AG08396 (cell line): ENCODE data around the gene LYPD3.
A peak's percentile ranks its signal among the peaks of the same experiment; 100 is the strongest.
"Not testable (repeated sequence)": the region's sequence is repeated elsewhere in the genome, so short reads cannot be mapped to it uniquely, and the experiment has no call there.

Experiments
- DNase-seq: peaks from one replicate; pipeline ENCODE4 v3.0.0; 2012; ENCODE audit warnings: low spot score, mixed read lengths

The LYPD3 gene

DNA sequence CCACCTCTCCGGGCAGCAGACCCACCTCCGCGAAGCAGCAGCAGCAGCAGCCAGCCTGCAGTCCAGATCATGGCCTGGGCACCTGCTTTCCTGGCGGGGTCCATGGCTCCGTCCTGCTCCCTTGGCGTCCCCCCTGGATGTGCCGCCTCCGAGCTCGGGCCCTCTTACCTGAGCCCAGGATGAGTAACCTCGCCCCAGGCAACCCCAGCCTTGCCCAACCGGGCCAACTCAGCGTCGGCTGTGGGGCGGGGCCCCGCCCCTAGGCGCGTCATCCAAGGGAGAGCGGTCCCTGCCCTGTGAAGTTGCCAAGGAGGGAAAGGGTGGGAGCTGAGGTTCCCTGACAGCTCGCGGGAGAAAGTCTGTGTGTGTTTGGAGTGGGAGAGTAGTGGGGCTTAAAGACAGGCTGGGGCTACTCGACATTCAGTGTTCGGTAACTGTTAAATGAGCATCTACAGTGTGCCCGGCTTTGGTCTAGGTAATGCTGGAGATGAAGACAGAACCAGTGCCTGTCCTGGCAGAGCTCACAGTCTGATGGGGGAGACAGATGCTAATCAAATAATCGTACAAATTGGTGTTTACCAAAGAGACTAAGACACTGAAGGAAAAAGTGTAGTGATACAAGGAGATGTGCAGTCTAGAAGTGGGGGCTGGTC, at the start of gene LYPD3:
LYPD3 (minus strand) TSS at position 141 of the 653 bp plus-strand sequence; CDS start at position 104, 37 bp downstream.
- peak; percentile 41 for DNase-seq

GRCh38 chr19:43512399-43512798, 47.0 kb upstream of the LYPD3 start:
- not testable (repeated sequence) for DNase-seq

DNA sequence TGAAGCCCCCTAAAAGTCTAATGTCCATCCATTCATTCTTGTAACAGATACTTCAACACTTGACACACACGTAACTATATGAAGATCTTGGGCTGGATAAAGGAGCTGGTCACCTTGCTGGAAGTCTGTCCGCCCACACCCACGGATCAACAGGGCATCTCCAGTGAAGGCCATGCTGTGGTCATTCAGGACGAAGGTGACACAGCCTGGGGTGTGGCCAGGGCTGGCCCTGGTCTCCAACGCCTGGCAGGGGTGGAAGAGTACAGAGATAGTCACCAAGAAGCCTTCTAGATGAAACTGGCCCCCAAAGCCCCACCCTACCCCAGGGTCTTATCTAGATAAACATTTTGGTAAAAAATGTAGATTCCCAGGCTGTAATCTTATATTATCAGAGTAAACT, 45.9 kb upstream of the LYPD3 start:
- no peak for DNase-seq

DNA sequence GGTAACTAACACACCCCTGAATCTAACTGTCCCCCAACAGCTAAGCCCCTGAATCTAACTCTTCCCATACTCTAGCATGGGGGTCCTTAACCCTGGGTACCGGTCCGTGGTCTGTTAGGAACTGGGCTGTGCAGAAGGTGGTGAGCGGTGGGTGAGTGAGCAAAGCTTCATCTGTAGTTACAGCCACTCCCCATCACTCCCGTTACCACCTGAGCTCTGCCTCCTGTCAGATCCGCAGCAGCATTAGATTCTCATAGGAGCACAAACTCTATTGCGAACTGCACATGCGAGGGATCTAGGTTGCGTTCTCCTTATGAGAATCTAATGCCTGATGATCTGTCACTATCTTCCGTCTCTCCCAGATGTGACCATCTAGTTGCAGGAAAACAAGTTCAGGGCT, 45.3 kb upstream of the LYPD3 start:
- DNase-seq, result no peak

- no peak for DNase-seq
Observed at GRCh38 chr19:43507880-43508279, 42.5 kb upstream of the LYPD3 start.

- DNase-seq, result no peak
Observed at GRCh38 chr19:43506629-43507028, 41.2 kb upstream of the LYPD3 start.

GRCh38 chr19:43505941-43506340, 40.5 kb upstream of the LYPD3 start:
- no peak for DNase-seq

DNA sequence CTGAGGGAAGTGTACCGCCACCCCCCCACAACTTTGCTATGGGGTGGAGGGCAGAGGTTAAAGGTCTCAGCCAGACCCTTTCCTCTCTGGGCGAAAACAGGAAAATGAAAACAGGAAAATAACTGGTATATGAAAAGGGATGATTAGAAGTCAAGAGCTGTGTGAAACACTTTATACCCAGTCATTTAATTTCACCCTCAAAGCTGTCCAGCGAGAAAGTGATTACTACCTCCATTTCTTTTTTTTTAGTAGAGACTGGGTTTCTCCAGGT, 39.7 kb upstream of the LYPD3 start:
- DNase-seq, result no peak

DNA sequence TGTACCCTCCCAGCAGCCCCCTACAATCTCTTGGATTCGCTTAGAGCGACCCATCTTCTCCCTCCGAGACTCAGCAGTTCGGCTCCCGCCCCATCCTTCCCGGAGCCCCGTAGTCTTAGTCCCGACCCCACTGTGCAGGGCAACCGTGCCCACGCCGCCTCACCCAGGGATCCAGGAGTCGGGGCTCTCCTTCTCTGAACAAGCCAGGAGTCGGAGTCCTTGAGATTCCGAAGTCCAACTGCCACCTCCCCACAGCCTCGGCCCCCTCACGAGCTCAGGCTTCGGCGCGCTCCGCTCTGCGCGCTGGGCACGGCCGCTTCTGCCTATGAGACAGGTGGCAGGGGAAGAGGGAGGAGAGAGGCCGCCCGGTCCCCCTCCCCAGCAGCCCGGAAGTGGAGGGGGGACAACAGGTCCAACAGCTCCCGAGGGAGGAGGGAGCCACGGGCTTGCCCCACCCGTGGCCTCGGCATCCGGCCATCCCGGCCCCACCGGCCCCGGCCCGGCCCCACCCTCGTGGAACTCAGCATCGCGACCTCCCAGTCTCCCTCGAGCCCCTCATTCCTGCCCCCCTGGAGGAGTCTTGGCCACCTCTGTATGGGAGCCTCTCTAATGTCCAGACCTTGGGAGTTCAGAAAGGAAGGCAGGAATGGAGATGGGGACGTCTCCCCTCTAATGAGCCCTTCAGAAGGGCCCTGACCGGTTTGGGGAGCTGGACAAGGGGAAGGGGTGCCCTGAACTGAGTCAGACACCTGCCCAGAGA, 39.2 kb upstream of the LYPD3 start, which contains the start of gene PHLDB3:
PHLDB3 (minus strand) TSS at position 321 of the 760 bp plus-strand sequence. CDS start 628 bp downstream, outside the sequence.
- no peak for DNase-seq

- peak; percentile 99 for DNase-seq
Observed at GRCh38 chr19:43503501-43504425, 38.4 kb upstream of the LYPD3 start.

DNA sequence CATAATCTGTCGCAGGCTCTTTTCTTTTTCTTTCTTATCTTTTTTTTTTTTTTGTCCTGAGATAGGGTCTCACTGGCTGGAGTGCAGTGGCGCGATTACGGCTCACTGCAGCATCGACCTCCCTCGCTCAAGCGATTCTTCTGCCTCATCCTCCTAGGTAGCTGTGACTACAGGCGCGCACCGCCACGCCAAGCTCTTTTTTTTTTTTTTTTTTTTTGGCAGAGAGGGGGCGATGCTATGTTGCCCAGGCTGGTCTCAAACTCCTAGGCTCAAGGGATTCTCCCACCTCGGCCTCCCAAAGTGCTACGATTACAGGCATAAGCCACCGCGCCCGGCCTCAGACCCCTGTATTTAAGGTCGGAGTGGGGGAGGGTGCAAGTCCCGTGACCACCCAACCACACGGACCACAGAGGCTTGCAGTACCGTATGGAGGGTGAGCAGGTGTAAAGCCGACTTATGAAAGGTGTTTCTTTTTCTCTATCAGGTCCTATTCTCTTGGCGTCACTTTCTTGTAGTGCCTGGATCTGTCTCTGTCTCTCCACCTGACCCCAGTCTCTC, 37.1 kb upstream of the LYPD3 start:
- no peak for DNase-seq

- no peak for DNase-seq
Observed at GRCh38 chr19:43501661-43502418, 36.4 kb upstream of the LYPD3 start.

DNA sequence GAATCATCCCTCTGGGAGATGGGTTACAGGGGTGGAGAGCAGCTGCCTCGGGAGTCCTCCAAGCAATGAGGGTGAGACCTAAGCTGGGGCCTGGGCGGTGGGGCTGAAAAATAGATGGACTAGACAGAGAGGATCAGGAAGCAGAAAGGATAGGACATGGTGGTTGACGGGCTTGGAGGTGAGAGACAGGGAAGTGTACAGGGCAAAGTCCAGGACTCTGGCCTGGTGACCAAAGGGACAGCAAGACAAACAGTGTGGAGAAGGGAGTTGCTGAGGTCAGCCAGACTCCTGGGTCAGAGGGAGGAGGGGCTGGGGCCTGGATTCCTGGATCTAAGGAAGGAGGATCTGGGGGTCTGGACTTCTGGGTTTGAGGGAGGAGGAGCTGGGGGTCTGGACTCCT, 33.6 kb upstream of the LYPD3 start:
- no peak for DNase-seq

- DNase-seq, result no peak
Observed at GRCh38 chr19:43498233-43498842, 32.9 kb upstream of the LYPD3 start.

DNA sequence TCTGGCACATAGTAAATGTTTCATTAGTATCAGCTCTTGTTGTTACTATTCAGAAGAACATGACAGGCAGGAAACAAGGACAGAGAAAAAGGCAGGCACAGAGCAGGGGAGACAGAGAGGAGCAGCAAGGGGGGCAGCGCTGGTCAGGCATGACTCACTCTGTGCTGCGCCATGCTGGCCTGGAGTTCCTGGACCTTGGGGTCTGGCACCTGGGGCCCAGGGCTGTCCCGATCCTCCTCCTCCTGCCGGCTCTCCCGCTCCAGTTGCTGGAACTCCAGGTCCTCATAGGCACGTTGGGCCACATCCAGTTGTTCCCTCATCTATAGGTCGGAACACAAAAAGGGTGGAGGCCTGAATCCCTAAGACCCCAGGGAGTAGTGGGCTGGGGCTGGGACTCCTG, 31.6 kb upstream of the LYPD3 start:
- no peak for DNase-seq

- no peak for DNase-seq
Observed at GRCh38 chr19:43495082-43495481, 29.7 kb upstream of the LYPD3 start.

GRCh38 chr19:43490759-43491158, 25.4 kb upstream of the LYPD3 start:
- DNase-seq, result no peak

DNA sequence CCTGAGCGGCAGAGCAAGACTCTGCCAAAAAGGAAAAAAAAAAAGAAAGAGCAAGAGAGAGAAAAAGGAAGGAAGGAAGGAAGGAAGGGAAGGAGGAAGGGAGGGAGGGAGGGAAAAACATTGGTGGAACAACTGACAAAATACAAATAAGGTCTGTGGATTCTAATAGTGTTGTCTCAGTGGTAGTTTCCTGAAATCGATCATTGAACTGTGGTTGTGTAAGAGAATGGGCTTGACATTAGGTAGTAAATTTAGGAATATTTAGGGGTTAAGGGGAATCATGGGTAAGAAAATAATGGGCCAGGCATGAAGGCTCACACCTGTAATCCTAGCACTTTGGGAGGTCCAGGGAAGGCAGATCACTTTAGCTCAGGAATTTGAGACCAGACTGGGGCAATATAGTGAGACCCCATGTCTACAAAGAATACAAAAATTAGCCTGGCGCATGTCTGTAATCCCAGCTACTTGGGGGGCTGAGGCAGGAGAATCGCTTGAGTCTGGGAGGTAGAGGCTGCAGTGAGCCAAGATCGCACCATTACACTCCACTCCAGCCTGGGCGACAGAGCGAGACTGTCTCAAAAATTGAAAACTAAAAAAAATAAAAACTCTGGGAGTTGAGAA, 24.7 kb upstream of the LYPD3 start:
- no peak for DNase-seq

- no peak for DNase-seq
Observed at GRCh38 chr19:43489310-43489709, 23.9 kb upstream of the LYPD3 start.

GRCh38 chr19:43488179-43488578, 22.8 kb upstream of the LYPD3 start:
- DNase-seq, result no peak

DNA sequence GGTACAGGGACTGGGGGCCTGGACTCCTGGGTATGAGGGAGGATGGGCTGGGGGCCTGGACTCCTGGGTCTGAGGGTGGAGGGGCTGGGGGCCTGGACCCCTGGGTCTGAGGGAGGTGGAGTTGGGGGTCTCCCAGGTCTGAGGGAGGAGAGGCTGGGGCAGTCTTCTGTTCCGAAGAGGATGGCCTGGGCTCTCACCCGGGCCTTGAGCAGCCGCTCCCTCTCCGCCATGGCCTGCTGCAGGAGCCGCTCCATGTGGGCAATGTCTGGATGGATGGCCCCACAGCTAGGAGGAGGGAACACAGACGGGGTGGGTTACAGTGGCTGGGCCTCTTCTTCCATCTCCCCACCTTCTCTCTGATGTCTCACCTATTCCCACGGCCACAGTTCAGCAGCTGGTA, 21.0 kb upstream of the LYPD3 start:
- no peak for DNase-seq
